ENCODE data around the gene ZNF197. TPM values are rescaled to one million over a fixed set of nuclear protein-coding genes. Genes with fewer than 3 reads are reported as not detected.

The ZNF197 gene
- total RNA-seq, 1 experiment from 2014 or later = 10.5 TPM

GRCh38 chr3:44632193-44632592 lies 7.4 kb downstream of the ZNF197 start:
- Mint-ChIP-seq H3K4me1 (ENCODE audit: low read depth, unreplicated experiment) (no peaks in the 10 kb centered on the region), H3K9me3 (ENCODE audit: unreplicated experiment) (no peaks in the 10 kb centered on the region), H3K27ac (ENCODE audit: unreplicated experiment) (no peak overlapping the region), H3K4me3 (ENCODE audit: unreplicated experiment) (no peak overlapping the region), H3K36me3 (ENCODE audit: insufficient read depth, unreplicated experiment) (peaks cover 29% of the 10 kb centered on the region), H3K27me3 (ENCODE audit: insufficient read depth, unreplicated experiment) (no peaks in the 10 kb centered on the region)
- BruUV-seq (replicated peaks) = no TSS peak
- ChIA-PET CTCF (no interaction called here), POLR2A (no interaction called here)
- intact Hi-C loops (cut with micrococcal nuclease; ENCODE audit: unreplicated experiment) = no loop called here
- Histone ChIP-seq H3K27me3 (replicated peaks; ENCODE audit: control insufficient read depth, insufficient read depth, low read length) (no peaks in the 10 kb centered on the region), H3K4me3 (ENCODE audit: low read depth, low read length) (no peak overlapping the region), H3K4me1 (no peaks in the 10 kb centered on the region), H3K36me3 (ENCODE audit: control insufficient read depth, insufficient read depth, low read length) (peaks cover 2% of the 10 kb centered on the region; the same call in 1 of the 2 replicates), H3K9me3 (no peaks in the 10 kb centered on the region)
- TF ChIP-seq, protein P1, sequence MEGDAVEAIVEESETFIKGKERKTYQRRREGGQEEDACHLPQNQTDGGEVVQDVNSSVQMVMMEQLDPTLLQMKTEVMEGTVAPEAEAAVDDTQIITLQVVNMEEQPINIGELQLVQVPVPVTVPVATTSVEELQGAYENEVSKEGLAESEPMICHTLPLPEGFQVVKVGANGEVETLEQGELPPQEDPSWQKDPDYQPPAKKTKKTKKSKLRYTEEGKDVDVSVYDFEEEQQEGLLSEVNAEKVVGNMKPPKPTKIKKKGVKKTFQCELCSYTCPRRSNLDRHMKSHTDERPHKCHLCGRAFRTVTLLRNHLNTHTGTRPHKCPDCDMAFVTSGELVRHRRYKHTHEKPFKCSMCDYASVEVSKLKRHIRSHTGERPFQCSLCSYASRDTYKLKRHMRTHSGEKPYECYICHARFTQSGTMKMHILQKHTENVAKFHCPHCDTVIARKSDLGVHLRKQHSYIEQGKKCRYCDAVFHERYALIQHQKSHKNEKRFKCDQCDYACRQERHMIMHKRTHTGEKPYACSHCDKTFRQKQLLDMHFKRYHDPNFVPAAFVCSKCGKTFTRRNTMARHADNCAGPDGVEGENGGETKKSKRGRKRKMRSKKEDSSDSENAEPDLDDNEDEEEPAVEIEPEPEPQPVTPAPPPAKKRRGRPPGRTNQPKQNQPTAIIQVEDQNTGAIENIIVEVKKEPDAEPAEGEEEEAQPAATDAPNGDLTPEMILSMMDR (IDR thresholded peaks at IDR 0.05; ENCODE audit: insufficient read depth in 1 of 2, low read depth in 1 of 2, low read length in 1 of 2, severe bottlenecking in 1 of 2, unreplicated experiment in 1 of 2) = no peak
- no peak for DNase-seq

GRCh38 chr3:44642337-44642736 lies 17.5 kb downstream of the ZNF197 start:
- Mint-ChIP-seq H3K4me3 (ENCODE audit: unreplicated experiment) (no peak overlapping the region), H3K4me1 (ENCODE audit: low read depth, unreplicated experiment) (no peaks in the 10 kb centered on the region), H3K36me3 (ENCODE audit: insufficient read depth, unreplicated experiment) (peaks cover 43% of the 10 kb centered on the region), H3K27me3 (ENCODE audit: insufficient read depth, unreplicated experiment) (no peaks in the 10 kb centered on the region), H3K9me3 (ENCODE audit: unreplicated experiment) (peaks cover 20% of the 10 kb centered on the region), H3K27ac (ENCODE audit: unreplicated experiment) (no peak overlapping the region)
- BruUV-seq (replicated peaks) = no TSS peak
- H3K4me3 ChIP-seq (ENCODE audit: low read depth, low read length) = no peak overlapping the region
- no peak for DNase-seq
- CTCF ChIA-PET = no interaction called here
- intact Hi-C loops (cut with micrococcal nuclease; ENCODE audit: unreplicated experiment) = no loop called here
- H3K27me3 ChIP-seq (replicated peaks; ENCODE audit: control insufficient read depth, insufficient read depth, low read length) = no peaks in the 10 kb centered on the region
- POLR2A ChIA-PET = no interaction called here
- TF ChIP-seq, protein P1 (IDR thresholded peaks at IDR 0.05; ENCODE audit: insufficient read depth in 1 of 2, low read depth in 1 of 2, low read length in 1 of 2, severe bottlenecking in 1 of 2, unreplicated experiment in 1 of 2) = no peak
- no peaks in the 10 kb centered on the region for H3K4me1 ChIP-seq
- H3K36me3 ChIP-seq (ENCODE audit: control insufficient read depth, insufficient read depth, low read length) = peaks cover 5% of the 10 kb centered on the region; the same call in 1 of the 2 replicates
- peaks cover 18% of the 10 kb centered on the region for H3K9me3 ChIP-seq

DNA sequence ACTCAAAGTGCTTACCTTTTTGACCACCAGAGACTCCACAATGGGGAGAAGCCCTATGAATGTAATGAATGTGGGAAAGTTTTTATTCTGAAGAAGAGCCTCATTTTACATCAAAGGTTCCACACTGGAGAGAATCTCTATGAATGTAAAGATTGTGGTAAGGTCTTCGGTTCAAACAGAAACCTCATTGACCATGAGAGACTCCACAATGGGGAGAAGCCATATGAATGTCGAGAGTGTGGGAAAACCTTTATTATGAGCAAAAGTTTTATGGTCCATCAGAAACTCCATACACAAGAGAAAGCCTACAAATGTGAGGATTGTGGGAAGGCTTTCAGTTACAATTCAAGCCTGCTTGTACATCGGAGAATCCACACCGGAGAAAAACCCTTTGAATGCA lies 18.2 kb downstream of the ZNF197 start:
- Histone ChIP-seq H3K4me1 (no peaks in the 10 kb centered on the region), H3K36me3 (ENCODE audit: control insufficient read depth, insufficient read depth, low read length) (peaks cover 5% of the 10 kb centered on the region; the same call in 1 of the 2 replicates), H3K9me3 (peaks cover 18% of the 10 kb centered on the region), H3K4me3 (ENCODE audit: low read depth, low read length) (no peak overlapping the region), H3K27me3 (replicated peaks; ENCODE audit: control insufficient read depth, insufficient read depth, low read length) (no peaks in the 10 kb centered on the region)
- intact Hi-C loops (cut with micrococcal nuclease; ENCODE audit: unreplicated experiment) = no loop called here
- Mint-ChIP-seq H3K4me1 (ENCODE audit: low read depth, unreplicated experiment) (no peaks in the 10 kb centered on the region), H3K27me3 (ENCODE audit: insufficient read depth, unreplicated experiment) (no peaks in the 10 kb centered on the region), H3K27ac (ENCODE audit: unreplicated experiment) (no peak overlapping the region), H3K4me3 (ENCODE audit: unreplicated experiment) (no peak overlapping the region), H3K9me3 (ENCODE audit: unreplicated experiment) (peaks cover 20% of the 10 kb centered on the region), H3K36me3 (ENCODE audit: insufficient read depth, unreplicated experiment) (peaks cover 38% of the 10 kb centered on the region)
- POLR2A ChIA-PET = no interaction called here
- TF ChIP-seq, protein P1 (IDR thresholded peaks at IDR 0.05; ENCODE audit: insufficient read depth in 1 of 2, low read depth in 1 of 2, low read length in 1 of 2, severe bottlenecking in 1 of 2, unreplicated experiment in 1 of 2) = no peak
- no TSS peak for BruUV-seq (replicated peaks)
- no peak for DNase-seq
- CTCF ChIA-PET = no interaction called here
